SH-SY5Y (cell line): ENCODE data around the gene ZNF346.

Experiments
- GATA2 ChIP-seq: IDR thresholded peaks from 2 replicates; pipeline ENCODE4 v1.6.1; 2011; ENCODE audit warnings: mild to moderate bottlenecking, low read depth, low read length
- GATA3 ChIP-seq: IDR thresholded peaks from 2 replicates; pipeline ENCODE4 v1.6.1; 2011; ENCODE audit warnings: low read depth, mild to moderate bottlenecking, low read length, moderate library complexity

GRCh38 chr5:177045631-177046030 is 23.1 kb downstream of the ZNF346 start:
- no peak for TF ChIP-seq GATA2
- no peak for TF ChIP-seq GATA3
